Stimulated activated naive CD8-positive, alpha-beta T cell treated with anti-CD3 and anti-CD28 coated beads, Interleukin-15, Interleukin-2, amounts not matched to agents 100 U/mL and 50 U/mL, for 24 hours (primary cell): ENCODE results near the gene RP2.

ENCODE experiments used
- ATAC-seq: fragments of 150-1000 bp; cut with Tn5 transposase; one replicate; pipeline ENCODE4 v1.10.0; 2021
- DNase-seq: peaks from one replicate; pipeline ENCODE4 v3.0.0; 2021

The RP2 gene

DNA sequence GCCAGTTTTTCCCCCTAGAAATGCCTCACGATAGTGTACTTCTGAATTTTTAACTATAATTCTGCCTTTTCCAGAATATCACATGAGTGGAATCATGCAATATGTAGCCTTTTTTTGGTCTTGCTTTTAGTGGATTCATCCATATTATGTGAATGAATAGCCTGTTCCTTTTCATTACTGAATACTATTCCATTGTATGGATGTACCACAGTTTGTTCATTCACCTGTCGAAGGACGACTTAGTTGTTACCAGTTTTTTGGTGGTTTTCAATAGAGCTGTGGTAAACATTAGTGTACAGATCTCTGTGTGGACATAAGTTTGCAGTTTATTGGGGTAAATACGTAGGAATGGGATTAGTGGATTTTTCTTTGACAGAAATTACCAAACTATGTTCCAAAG lies 83.4 kb downstream of the RP2 start:
- DNase-seq (no peak), ATAC-seq (no peak)

DNA sequence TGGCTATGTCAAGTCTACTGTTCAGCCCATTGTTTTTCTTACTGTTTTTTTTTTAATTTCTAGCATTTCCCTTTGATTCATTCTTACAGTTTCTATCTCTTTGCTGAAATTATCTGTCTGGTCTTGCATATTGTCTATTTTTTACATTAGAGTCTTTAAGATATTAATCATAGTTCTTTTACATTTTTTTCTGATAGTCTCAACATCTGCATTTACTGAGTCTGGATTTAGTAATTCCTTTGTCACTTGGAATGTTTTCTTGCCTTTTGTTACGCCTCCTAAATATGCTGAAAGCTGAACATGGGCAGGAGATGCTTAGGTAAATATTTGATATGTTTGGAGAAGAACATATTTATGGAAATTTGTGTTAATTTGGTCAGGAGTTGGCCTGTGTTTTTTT lies 85.8 kb downstream of the RP2 start:
- DNase-seq (no peak), ATAC-seq (no peak)

DNA sequence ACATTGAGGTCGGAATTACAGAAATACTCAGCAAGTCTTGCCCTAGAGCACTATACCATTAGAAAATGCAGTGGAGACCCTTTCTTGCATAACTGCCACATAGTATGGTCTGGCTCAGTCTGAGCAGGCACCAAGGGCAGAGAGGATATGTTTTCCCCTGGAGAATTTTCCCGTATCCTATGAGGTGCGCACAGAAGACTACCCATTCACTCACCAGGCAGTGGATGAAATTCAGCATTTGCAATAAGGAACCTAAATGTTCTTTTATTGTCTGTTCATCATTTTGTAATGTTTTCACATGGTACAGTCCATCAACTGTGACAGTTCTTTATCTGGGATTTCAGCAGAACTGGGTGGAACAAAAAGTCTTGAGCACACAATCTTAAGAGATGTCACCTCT lies 90.9 kb downstream of the RP2 start:
- DNase-seq (no peak), ATAC-seq (no peak)

DNA sequence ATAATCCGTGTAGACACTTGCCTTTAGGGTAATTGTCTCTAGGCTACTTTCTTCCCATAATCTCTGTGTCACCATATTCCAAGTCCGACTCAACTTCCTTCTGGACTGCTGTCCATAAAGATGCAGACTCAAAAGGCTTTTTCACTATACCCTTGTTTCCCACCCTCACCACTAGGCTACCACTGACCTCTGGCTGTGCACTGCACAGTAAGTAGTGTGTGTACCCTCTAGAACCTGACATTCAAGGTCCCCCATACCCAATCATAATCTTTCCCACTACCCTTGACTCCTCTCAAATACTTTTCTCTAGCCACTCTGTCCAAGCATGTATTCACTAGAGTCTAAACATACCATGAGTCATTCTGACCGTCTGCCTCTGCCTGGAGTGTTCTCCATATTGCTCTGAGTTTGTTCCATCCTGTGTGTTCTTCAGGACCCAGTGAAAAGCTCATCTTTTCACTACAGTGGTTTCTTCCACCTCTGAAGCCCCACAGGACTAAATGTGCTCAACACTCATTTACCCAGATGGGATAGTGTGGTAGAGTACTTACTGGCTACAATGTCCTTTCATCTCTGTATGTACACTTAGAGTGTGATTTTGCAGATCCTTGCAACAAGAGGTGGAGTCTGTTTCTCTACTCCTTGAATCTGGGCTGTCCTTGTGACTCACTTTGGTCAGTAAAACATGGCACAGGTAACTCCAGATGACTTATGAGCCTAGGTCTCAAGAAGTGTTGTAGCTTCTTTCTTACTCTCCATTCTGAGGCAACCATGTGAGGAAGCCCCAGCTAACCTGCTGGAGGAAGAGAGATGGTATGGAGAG lies 92.8 kb downstream of the RP2 start:
- ATAC-seq: no peak
- no peak for DNase-seq
